ENCODE data around the gene KRAS.
"Not testable (repeated sequence)": the region's sequence is repeated elsewhere in the genome, so short reads cannot be mapped to it uniquely, and the experiment has no call there.

Gene KRAS

GRCh38 chr12:25250744-25251730, at the start of gene KRAS:
Gene KRAS, minus strand, starts transcription at chr12:25250929.
- DNase-seq = peak; percentile 86

- no peak for DNase-seq
Observed at GRCh38 chr12:25296381-25296780, 45.7 kb upstream of the KRAS start.

GRCh38 chr12:25295361-25295760, 44.6 kb upstream of the KRAS start:
- no peak for DNase-seq

- DNase-seq = no peak
Observed at GRCh38 chr12:25293653-25294052, 42.9 kb upstream of the KRAS start.

- DNase-seq = not testable (repeated sequence)
Observed at GRCh38 chr12:25292810-25293221, 42.1 kb upstream of the KRAS start.

GRCh38 chr12:25287610-25288009, 36.9 kb upstream of the KRAS start:
- no peak for DNase-seq

GRCh38 chr12:25286837-25287236, 36.1 kb upstream of the KRAS start:
- DNase-seq = no peak

- DNase-seq = no peak
Observed at GRCh38 chr12:25284024-25284423, 33.3 kb upstream of the KRAS start.

GRCh38 chr12:25283006-25283405, 32.3 kb upstream of the KRAS start:
- no peak for DNase-seq

- DNase-seq = no peak
Observed at GRCh38 chr12:25280082-25280481, 29.4 kb upstream of the KRAS start.

GRCh38 chr12:25278269-25278668, 27.5 kb upstream of the KRAS start:
- no peak for DNase-seq

- DNase-seq = peak; percentile 66
Observed at GRCh38 chr12:25276199-25276937, 25.6 kb upstream of the KRAS start.

- no peak for DNase-seq
Observed at GRCh38 chr12:25271486-25272098, 20.9 kb upstream of the KRAS start.

GRCh38 chr12:25269701-25270100, 19.0 kb upstream of the KRAS start:
- DNase-seq = peak; percentile 78

GRCh38 chr12:25266497-25266896, 15.8 kb upstream of the KRAS start:
- DNase-seq = no peak

- no peak for DNase-seq
Observed at GRCh38 chr12:25264862-25265261, 14.1 kb upstream of the KRAS start.

- no peak for DNase-seq
Observed at GRCh38 chr12:25264114-25264513, 13.4 kb upstream of the KRAS start.

GRCh38 chr12:25263594-25263993, 12.9 kb upstream of the KRAS start:
- no peak for DNase-seq

- no peak for DNase-seq
Observed at GRCh38 chr12:25262389-25263074, 11.8 kb upstream of the KRAS start.

GRCh38 chr12:25257590-25258324, 7.0 kb upstream of the KRAS start:
- no peak for DNase-seq

GRCh38 chr12:25256826-25257225, 6.1 kb upstream of the KRAS start:
- DNase-seq = no peak

- DNase-seq = no peak
Observed at GRCh38 chr12:25256005-25256404, 5.3 kb upstream of the KRAS start.

Data from MV-4-11 (cell line).